NCI-H187 (cell line): Measurements from ENCODE around the gene DMRTC1B.
"Not testable (repeated sequence)": the region's sequence is repeated elsewhere in the genome, so short reads cannot be mapped to it uniquely, and the experiment has no call there.

Experiments
- DNase-seq, 2 experiments: peaks; one replicate each; lab custom pipeline; 2025; lab: John Stamatoyannopoulos, UW

The DMRTC1B gene, protein sequence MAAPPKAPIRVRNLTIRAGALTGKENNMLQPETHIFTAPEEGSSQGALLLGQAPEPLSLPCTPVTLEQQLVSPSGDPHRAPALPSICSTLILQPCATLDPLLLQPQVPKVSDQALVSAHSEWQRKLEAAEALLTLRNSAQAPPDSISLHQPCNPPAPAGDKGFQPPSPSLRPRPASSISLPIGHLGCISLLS

DNA sequence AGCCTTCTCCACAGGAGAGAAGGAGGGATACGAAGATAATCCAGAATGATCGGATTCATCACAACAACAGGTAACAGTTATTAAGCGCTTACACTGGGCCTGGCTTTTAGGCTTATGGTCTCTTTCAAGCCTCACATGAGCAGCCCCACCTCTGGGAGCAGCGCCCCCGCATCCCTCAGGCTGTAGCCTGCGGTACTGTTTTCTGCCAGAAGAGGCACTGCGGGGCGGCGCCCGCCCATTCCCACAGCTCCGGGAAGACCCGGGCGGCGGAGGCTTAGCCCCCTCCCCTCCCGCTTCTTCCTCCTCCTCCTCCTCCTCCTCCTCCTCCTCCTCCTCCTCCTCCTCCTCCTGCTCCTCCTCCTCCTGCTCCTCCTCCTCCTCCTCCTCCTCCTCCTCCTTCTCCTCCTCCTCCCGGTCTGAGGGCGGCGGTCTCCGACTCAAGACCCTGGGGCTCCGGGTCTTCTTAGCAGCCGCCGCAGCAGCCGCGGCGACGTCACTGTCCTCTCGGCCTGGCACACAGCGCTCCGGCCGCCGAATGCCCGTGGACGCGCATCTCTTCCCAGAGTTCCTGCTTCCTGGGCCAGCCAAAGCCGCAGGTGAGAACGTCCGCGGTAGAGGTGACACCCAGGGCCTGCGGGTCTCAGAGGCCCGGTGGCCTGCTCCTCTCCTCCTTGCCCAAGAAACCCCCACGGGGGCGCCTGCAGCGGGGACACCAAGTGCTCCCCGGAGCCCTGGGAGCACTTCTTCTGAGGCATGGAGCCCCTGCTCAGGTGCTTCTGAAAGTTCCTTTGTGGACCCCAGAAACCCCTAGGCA lies at the start of gene DMRTC1B:
TSS of gene DMRTC1B (plus strand) at position 238 of the 814 bp plus-strand sequence. CDS start 68,246 bp downstream, outside the sequence.
- not testable (repeated sequence) for DNase-seq

DNA sequence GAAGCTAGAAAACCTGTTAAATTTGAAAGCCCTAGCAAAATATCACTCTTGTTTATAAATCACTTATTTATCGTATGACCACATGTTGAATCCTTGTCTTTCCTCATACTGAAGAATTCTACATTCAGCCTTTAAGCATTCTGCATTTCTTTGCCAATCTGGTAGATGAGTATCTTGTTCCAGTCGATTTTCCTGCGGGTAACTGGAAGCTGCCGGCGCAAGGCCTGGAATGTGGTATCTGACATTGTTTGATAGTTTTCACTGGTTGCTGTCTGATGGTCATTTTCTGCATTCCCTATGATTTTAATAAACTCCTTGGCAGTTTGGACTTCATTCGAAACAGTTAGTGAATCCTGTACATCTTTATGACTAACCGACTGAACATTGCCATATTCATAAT lies 48.8 kb upstream of the DMRTC1B start:
- DNase-seq: no peak

DNA sequence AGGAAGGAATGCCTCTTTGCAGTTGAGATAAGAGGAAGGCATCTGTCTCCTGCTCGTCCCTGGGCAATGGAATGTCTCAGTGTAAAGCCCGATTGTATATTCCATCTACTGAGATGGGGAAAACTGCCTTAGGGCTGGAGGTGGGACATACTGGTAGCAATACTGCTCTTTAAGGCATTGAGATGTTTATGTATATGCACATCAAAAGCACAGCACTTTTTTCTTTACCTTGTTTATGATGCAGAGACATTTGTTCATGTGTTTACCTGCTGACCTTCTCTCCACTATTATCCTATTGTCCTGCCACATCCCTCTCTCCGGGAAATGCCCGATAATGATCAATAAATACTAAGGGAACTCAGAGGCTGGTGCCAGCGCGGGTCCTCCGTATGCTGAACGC lies 43.1 kb upstream of the DMRTC1B start:
- DNase-seq: not testable (repeated sequence)

DNA sequence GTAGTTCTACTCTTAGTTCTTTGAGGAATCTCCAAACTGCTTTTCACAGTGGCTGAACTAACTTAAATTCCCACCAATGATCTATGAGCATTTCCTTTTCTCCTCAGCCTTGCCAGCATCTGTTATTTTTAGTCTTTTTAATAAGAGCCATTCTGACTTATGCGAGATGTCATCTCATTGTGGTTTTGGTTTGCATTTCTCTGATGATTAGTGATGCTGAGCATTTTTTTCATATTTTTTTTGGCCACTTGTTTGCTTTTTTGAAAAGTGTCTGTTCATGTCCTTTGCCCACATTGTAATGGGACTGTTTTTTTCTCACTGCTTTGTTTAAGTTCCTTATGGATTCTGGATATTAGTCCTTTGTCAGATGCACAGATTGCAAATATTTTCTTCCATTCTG lies 41.1 kb upstream of the DMRTC1B start:
- DNase-seq: no peak

DNA sequence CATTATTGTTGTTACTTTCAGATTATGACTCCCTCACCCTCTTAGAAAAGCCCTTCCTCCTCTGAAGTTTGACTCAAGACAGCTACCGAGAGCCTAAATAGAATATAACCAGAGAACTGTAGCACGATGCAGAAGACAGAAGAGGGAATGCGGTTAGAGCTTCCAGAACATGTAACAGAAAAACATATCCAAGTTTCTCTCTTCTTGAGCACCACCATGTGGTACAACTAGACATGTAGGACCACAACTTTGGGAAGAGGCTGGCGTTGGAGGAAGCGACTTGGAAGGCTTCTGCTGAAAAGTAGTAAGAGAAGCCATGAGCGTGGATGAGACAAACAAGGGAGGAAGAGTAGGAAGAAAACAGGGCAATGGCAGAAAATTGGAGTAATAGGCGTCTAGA lies 31.1 kb upstream of the DMRTC1B start:
- DNase-seq: not testable (repeated sequence)

DNA sequence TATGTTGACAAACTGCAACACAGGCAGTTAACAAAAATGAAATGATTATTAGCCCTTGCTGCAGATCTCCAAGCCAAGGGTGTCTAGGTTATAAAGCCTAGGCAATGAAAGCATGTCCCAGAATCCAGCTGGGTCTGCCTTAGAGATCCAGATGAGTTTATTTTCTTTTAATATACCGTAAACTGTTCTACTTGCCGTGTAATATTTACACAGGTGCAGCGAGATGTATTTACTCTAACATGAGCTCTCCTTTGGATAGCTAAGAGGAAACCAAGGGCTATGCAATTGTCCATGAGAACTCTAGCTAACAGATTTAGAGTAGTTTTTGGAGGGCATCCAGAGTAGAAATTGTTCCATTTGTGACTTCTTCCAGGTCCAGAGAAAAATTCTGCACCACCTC lies 28.1 kb upstream of the DMRTC1B start:
- not testable (repeated sequence) for DNase-seq

DNA sequence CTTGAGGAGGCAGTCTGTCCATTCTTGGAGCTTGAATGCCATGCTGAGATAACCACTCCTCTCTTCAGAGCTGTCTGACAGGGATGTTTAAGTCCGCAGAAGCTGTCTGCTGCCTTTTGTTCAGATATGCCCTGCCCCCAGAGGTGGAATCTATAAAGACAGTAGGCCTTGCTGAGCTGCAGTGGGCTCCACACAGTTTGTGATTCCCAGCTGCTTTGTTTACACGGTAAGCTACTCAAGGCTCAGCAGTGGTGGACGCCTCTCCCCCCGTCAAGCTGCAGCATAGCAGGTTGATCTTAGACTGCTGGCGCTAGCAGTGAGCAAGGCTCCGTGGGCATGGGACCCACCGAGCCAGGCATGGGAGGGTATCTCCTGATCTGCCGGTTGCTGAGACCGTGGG lies 16.2 kb upstream of the DMRTC1B start:
- not testable (repeated sequence) for DNase-seq

DNA sequence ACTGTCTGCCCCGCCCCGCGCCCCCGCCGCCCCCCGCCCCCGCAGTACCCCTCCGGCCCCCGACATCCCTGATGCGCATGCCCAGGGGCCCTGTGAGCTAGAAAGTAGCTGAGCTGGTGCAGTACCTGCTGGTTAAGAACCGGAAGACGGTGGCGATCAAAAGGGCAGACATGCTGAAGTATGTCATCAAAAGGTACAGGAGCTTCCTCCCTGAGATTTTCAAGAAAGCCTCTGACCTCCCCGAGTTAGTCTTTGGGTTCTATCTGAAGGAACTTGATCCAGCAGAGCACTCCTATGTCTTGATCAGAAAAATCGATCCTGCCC lies 739 bp downstream of the DMRTC1B start:
- not testable (repeated sequence) for DNase-seq

DNA sequence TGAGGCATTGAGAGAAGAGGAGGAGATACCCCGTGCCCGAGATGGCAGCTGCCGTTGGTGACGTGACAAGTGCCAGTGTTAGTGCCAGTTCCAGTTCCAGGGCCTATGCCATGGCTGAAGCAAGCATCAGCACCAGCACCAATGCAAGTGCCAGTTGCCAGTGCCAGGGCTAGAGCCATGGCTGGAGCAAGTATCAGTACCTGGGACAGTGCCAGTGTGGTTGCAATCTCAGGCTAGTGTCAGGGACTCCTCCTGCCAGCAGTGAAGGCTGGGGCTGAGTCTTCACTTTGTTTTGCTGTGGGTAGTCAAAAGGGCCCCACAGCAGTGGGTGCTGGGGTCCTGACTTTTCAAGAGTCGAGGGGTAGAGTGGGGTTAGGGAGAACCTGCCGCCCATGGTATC lies 1.5 kb downstream of the DMRTC1B start:
- not testable (repeated sequence) for DNase-seq

DNA sequence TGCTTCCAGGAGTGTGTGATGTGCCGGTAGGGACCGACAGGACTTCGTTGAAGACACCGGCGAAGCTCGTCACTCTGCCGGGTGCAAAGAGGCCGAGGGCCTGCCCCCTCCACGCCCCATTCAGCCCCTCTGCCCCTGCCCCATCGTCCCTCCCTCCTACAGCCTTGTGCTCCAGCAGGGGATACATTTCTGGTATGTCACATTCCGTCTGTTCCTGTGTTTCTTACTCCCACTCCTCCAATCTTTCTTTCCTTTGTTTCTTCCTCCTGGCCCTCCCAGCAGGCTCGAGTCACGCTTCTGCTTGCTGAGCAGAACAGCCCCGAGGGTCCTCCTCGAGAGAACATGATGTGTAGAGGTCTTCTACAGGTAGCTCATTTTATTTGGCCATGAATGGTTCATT lies 5.9 kb downstream of the DMRTC1B start, which contains the start of gene FAM236B:
TSS of gene FAM236B (minus strand) at position 101 of the 400 bp plus-strand sequence. CDS start at position 1, 100 bp downstream.
- DNase-seq: not testable (repeated sequence)

DNA sequence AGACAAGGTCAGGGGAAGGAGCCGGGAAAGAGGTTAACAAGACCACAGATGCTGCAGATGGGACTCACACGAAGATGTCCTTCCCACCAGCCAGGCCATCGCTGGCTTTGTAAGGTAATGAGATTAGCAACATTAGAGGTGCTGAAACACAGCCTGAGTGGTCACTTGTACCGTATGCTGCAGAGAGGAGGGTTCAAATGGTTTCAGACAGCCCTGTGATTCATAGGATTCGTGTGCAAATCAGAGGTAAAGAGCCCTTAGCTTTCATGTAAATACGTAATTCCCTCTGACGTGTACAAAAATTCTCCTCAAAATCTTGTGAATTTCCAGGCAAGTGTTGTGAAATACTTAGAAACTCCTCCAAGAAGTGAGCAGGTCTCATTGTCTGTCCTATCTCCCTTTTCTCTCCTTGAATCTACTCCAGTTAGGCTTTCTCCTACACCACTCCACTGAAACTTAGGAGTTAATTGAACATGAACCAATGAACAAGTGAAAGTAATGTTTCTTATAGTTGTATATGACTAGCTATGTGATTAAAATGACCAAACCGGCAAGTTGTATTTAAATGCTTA lies 6.8 kb downstream of the DMRTC1B start:
- not testable (repeated sequence) for DNase-seq

DNA sequence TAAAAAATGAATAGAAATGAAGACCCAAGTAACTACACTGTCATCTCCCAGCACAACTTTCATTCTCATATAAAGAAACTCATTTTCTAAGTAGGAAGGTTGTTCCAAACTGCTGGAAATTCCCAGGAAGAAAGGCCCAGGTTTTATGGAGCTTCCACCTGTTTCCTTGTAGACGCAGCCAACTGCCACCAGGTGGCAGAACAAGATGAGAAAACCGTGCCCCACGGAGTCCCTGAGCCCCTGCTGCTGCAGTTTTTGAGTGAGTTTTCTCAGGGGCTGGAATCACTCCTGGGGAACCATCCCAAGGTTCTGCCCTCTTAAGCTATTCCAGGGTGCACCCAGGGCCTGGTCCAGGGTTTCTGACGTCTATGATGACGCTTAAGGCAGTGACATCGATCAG lies 7.3 kb downstream of the DMRTC1B start:
- DNase-seq: not testable (repeated sequence)

DNA sequence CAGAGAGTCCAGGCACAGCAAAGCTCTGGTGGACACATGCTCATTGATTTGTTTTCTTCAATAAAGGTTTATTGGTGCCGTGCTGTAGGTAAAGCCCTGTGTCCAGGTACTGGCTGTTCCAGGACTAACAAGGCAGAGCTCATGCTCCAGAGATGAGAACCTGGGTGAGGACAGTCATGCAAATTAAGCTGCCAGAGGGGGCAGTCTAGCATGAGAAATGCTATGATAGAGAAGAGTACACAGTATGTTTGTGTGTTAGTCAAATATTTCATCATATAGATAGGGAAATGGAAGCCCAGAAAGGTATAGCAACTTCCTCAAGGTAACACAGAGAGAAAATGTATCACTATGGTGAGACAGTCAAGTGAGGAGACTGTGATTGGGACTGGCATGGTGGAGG lies 11.5 kb downstream of the DMRTC1B start:
- not testable (repeated sequence) for DNase-seq

DNA sequence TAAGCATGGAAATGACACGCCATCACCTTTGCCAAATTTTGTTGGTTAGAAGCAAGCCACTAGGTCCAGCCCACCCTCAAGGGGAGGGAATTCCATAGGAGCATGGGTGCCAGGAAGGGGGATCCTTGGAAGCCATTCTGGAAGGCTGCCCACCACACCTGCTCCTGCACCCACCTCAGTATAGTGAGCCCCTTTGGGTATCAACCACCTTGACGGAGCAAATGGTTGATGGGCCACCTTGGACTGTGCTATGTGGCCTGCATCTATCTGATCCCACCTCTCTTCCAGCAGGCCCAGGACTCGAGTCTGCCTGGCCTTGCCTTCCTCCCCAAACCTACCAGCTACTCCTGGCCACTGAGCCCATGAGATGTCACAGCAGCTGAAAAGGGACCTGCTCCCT lies 13.7 kb downstream of the DMRTC1B start:
- DNase-seq: not testable (repeated sequence)

DNA sequence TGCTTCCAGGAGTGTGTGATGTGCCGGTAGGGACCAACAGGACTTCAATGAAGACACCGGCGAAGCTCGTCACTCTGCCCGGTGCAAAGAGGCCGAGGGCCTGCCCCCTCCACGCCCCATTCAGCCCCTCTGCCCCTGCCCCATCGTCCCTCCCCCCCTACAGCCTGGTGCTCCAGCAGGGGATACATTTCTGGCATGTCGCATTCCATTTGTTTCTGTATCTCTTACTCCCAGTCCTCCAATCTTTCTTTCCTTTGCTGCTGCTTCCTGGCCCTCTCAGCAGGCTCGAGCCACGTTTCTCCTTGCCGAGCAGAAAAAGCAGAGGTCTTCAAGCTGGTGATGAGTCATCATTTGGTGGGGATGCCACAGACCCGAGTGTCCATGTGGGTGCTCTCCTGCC lies 31.4 kb downstream of the DMRTC1B start, which contains the start of gene FAM236D:
TSS of gene FAM236D (minus strand) at position 101 of the 400 bp plus-strand sequence. CDS start at position 1, 100 bp downstream.
- DNase-seq: not testable (repeated sequence)

DNA sequence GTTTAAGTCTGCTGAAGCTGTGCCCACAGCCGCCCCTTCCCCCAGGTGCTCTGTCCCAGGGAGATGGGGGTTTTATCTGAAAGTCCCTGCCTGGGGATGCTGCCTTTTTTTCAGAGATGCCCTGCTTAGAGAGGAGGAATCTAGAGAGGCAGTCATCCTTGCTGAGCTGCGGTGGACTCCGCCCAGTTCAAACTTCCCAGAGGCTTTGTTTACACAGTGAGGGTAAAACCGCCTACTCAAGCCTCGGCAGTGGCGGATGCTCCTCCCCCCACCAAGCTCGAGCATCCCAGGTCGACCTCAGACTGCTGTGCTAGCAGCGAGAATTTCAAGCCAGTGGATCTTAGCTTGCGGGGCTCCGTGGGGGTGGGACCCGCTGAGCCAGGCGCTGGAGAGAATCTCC lies 54.0 kb downstream of the DMRTC1B start:
- not testable (repeated sequence) for DNase-seq

DNA sequence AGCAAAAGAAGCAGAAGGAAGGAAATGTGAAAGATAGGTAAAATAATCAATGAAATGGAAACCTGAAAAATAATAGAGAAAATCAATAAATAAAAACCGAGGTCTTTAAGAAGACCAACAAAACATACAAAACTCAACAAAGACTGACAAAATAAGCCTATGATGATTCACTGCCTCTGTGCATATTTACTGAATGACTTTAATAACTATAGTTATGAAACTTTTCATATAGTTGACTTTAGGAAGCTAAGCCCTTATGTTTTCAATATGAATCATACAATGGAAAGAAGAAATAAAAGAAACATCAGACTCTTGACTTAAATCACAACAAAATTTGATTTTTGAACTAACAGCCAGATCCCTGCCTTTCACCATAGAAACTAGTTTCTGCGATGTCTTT lies 60.8 kb downstream of the DMRTC1B start:
- DNase-seq: not testable (repeated sequence)

DNA sequence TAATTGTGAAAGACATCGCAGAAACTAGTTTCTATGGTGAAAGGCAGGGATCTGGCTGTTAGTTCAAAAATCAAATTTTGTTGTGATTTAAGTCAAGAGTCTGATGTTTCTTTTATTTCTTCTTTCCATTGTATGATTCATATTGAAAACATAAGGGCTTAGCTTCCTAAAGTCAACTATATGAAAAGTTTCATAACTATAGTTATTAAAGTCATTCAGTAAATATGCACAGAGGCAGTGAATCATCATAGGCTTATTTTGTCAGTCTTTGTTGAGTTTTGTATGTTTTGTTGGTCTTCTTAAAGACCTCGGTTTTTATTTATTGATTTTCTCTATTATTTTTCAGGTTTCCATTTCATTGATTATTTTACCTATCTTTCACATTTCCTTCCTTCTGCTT lies 106.2 kb downstream of the DMRTC1B start:
- not testable (repeated sequence) for DNase-seq

DNA sequence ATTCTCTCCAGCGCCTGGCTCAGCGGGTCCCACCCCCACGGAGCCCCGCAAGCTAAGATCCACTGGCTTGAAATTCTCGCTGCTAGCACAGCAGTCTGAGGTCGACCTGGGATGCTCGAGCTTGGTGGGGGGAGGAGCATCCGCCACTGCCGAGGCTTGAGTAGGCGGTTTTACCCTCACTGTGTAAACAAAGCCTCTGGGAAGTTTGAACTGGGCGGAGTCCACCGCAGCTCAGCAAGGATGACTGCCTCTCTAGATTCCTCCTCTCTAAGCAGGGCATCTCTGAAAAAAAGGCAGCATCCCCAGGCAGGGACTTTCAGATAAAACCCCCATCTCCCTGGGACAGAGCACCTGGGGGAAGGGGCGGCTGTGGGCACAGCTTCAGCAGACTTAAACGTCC lies 113.0 kb downstream of the DMRTC1B start:
- DNase-seq: not testable (repeated sequence)
